ENCODE measurements around the gene KRTAP3-2.

The KRTAP3-2 gene

GRCh38 chr17:40974366-40974765 is 25.3 kb downstream of the KRTAP3-2 start:
- no peak for DNase-seq (ENCODE audit: low read depth in 1 of 2, low spot score in 1 of 2)

GRCh38 chr17:40967582-40967981 is 32.1 kb downstream of the KRTAP3-2 start:
- DNase-seq (ENCODE audit: low read depth in 1 of 2, low spot score in 1 of 2): no peak

DNA sequence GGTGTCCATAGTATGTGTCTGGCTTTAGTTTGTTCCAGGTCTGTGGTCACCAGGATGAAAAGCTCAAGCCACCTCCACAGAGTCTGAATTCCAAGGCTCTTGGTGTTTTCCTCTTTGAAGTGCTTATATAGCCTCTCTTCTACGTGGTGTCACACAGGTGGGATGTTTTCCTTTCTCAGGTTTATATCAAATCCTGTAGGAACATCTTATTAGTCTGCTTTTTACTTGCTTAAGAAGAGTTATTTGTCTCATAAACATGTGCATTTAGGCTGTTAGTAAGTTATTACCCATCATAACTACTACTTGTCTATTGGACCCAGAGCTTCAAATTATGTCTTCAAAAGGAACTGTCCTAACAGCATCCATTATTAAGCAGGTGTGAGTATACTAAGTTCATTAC is 32.9 kb downstream of the KRTAP3-2 start, which contains the start of gene KRT39:
Gene KRT39 (minus strand): TSS at position 101 of the 400 bp plus-strand sequence. CDS start 92 bp downstream, at position 9.
- DNase-seq (ENCODE audit: low read depth in 1 of 2, low spot score in 1 of 2): no peak

DNA sequence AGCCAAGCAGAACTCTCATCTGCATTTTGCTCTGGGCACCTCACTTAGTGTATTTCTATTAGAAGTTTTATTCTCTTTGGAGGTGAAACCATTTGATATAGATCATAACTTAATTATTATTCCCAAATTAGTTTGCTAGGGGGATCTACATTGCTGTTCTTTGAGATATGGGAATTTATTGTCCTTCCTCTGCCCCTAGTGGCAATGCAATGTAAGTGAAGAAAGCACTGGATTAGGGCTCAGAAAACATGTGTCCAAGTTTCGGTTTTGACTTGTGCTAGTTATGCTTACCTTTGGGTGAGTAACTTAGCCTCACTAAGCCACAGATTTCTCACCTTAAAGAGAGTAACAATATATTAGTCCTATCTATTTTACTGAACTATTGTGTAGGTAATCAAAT is 35.9 kb downstream of the KRTAP3-2 start:
- DNase-seq (ENCODE audit: low read depth in 1 of 2, low spot score in 1 of 2): no peak

- DNase-seq (ENCODE audit: low read depth in 1 of 2, low spot score in 1 of 2): no peak
These were observed 37.6 kb downstream of the KRTAP3-2 start for GRCh38 chr17:40962059-40962561.

DNA sequence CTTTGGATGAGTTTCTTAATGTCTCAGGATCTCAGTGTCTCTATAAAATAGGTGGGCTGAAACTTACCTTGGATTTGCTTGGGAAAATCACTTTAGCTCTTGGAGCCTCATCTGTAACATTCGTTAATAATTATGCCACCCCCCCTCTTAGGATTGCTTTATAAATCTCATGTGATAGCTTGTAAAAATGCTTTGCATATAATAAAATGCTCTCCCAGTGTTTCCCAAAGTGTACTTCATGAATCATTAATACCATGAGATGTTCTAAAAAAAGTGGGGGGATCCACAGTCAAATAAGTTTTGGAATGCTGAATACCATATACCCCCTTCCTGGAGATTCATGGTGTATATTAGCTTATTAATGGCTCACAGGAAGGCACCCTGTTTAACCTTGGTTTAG is 38.1 kb downstream of the KRTAP3-2 start:
- DNase-seq (ENCODE audit: low read depth in 1 of 2, low spot score in 1 of 2): no peak

DNA sequence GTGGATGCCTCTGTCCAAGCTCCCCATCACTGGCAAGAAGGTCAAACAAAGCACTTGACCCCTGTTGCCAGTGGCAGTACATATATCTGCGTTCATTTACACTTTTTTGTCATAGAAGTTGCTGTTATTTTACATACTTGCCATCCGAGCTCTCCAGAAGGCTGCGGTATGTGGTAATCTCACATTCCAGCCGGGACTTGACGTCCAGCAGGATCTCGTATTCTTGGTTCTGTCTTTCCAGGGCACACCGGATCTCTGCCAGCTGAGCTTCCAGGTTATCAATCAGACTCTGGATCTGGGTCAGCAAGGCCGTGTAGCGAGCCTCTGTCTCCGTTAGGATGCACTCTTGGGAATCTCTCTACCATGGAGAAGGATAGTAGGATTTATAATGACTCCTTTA is 39.6 kb downstream of the KRTAP3-2 start:
- DNase-seq (ENCODE audit: low read depth in 1 of 2, low spot score in 1 of 2): no peak

DNA sequence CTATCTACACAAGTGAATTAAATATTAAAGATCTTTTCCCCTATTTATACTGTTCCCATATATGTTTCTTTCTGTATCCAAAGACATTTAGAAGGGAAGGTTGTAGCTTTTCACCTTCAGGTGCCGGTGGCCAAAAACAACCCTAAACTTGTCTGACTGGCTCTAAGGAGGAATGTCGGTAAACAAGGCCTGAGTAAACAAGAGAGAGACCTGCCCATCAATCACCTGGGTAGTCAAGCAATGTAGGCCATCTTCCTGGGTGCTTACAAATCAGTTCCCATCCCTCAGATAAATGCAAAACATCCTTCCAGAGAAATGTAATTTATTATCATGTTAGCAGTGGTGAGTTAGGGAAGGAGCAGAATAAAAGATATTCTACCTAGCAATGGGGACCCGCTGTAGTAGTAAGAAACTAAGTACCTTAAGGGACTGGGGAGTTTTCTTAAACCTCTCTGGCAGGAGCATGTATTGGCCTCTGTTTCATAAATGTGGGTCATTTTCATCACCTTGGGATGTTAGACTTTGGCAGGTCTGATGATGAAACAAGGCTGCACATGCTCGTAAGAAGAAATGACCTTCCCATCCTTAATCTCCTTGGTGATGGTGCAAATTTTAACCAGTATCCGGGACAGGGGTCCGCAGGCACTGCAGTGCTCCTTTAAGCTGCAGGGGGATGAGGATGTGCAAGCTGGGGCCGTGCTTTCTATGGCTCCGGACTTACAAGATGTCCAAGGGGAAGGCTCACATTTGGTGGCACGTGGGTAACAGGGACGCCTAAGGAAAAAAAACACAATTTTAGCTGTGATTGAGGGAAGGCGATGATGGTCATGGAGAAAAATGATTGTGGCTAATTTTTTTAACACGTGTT is 41.4 kb downstream of the KRTAP3-2 start:
- no peak for DNase-seq (ENCODE audit: low read depth in 1 of 2, low spot score in 1 of 2)

DNA sequence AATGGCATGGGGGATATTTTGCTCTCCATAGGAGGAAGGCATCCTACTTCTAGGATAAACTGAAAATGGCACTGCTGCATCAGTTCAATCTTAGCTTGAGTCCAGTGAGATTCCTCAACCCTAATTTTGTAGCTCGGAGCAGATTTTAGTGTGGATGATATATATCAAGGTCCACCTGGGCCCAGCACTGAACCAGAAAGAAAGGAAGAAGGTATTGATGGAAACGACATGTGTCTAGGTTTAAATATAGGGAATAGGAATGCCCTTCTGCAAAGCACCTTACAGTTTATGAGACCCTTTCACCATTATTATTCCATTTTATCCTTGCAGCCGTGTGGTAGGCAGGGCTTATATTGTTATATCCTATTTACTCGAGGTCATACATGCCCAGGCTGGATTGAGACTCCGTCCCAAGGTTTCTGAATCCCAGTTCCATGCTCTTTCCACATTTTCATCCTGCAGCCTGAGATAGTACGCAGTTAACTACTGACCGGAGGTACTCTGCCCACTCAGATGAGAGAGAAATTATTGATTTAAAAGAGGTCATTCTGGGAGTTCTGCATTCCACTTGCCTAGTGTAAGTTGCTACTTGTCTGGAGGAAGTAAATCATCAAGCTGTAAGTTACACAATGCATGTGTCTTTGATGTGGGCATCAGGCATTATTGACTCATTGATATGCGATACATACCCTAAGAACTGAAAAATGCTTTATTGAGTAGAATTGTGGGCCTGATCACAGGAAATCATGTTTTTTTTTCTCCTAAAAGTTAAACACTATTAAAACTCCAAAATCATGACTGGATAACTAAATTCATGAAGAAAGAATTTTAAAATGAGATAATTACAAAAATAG is 43.1 kb downstream of the KRTAP3-2 start:
- no peak for DNase-seq (ENCODE audit: low read depth in 1 of 2, low spot score in 1 of 2)

GRCh38 chr17:40953881-40954280 is 45.8 kb downstream of the KRTAP3-2 start:
- no peak for DNase-seq (ENCODE audit: low read depth in 1 of 2, low spot score in 1 of 2)

- no peak for DNase-seq (ENCODE audit: low read depth in 1 of 2, low spot score in 1 of 2)
These were observed 47.0 kb downstream of the KRTAP3-2 start for GRCh38 chr17:40952661-40953060.

DNA sequence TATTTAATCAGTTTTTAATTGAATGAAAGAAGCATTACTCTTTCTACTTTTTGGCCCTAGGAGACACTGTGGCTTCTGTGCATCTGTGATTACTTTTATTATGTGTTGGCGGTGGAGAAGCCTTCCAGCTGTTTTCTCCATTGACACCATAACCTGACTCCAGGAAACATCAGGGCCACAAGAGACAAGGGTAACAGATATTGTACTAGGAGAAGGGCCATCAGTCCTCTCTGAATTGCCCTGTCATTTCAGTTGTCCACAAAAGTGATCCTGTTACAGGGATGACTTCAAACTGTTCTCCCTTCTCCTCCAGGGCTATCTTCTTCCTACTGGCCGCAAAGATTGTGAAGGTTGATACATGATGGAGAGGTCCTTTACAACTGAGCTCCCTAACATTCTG is 47.6 kb downstream of the KRTAP3-2 start:
- no peak for DNase-seq (ENCODE audit: low read depth in 1 of 2, low spot score in 1 of 2)

DNA sequence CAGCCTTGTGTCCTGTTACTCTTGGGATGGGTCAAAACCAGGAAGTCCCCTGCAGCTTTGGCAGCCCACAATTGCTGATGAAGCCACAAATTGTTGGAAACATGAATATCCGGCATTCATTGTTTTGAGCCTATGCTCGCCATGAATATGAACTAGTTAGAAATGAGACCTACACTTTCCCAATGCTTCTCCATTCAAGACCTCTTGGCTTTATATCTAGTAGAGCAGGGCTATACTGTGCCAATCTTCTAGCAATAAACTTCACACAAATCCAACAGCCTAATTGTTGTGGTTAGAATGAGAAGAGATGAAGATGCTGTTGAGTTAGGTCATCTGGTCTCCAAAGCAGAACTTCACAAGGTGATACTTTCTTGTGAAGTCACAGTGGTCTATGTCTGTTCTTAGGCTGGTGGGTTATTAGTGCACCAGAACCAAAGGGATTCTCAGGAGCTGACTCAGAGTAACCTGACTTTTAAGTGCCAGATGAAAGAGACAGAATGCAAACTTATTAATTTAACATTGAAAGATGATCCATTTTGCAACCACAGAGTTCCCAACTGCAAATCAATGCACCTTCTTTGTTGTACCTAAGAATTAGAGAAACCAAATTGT is 48.6 kb downstream of the KRTAP3-2 start:
- DNase-seq (ENCODE audit: low read depth in 1 of 2, low spot score in 1 of 2): no peak

DNA sequence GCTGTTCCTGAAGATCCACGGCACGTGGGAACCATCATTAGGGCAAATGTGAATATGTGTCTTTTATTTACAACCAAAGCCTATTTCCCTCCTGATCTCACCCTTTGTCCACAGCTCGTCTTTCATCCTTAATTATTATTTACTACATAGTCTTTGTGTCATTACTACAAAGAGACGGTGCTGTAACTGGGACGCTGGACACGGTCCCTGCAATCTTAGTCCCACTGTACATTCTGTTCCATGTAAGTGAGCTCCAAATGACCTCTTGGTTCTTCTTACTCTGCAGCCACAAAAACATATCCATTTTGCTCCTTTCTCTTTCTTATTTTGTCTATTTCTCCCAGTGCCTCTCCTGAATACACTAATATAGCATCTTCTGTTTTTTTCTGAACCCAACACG is 49.5 kb downstream of the KRTAP3-2 start:
- no peak for DNase-seq (ENCODE audit: low read depth in 1 of 2, low spot score in 1 of 2)

DNA sequence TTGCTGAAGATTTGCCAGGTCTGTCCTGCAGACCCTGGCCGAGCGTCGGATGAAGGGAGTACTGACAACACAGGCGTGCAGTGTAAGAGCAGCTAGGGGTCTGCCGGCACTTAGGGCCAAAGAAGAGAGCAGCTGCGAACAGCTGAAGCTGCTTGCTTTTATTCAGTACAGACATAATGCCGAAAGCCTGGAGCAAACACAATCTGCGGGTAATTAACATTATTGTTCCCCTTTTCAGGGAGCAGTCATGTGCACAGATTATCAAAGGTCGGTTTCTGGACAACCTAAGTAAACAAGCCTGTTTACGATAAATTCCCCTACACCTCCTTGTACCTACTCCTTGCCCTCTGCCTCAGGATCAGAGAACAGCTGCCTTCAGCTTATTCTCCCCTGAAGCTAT is 50.3 kb downstream of the KRTAP3-2 start:
- no peak for DNase-seq (ENCODE audit: low read depth in 1 of 2, low spot score in 1 of 2)
